ENCODE results near the gene METTL2B. TPM values are rescaled to one million over a fixed set of nuclear protein-coding genes. Genes with fewer than 3 reads are reported as not detected.

The METTL2B gene
- total RNA-seq, 1 experiment from 2014 or later = 27.8 TPM

GRCh38 chr7:128437426-128438332 lies 38.9 kb upstream of the METTL2B start:
- Histone ChIP-seq H2AFZ (ENCODE audit: low read length) (peak overlapping the region; percentile 81), H3K9ac (ENCODE audit: low read length) (no peak overlapping the region), H3K4me1 (ENCODE audit: low read length) (peaks cover 19% of the 10 kb centered on the region), H3K27ac (ENCODE audit: low read length) (no peak overlapping the region), H3K4me2 (ENCODE audit: low read depth, low read length, poor library complexity, severe bottlenecking) (peak overlapping the region; percentile 46), H3K79me2 (ENCODE audit: low read length) (no peaks in the 10 kb centered on the region), H4K20me1 (ENCODE audit: insufficient read depth, low read depth, low read length) (no peaks in the 10 kb centered on the region), H3K9me2 (replicated peaks; ENCODE audit: insufficient read depth, low read length) (no peaks in the 10 kb centered on the region), H3K27me3 (ENCODE audit: low read length) (no peaks in the 10 kb centered on the region), H3K4me3 (ENCODE audit: low read length) (no peak overlapping the region), H3K36me3 (ENCODE audit: insufficient read depth, low read length) (no peaks in the 10 kb centered on the region), H3K9me3 (ENCODE audit: low read length) (no peaks in the 10 kb centered on the region)
- peak; percentile 74 for DNase-seq

GRCh38 chr7:128442356-128442755 lies 34.2 kb upstream of the METTL2B start:
- Histone ChIP-seq H3K4me1 (ENCODE audit: low read length) (peaks cover 21% of the 10 kb centered on the region), H3K9me3 (ENCODE audit: low read length) (no peaks in the 10 kb centered on the region), H3K4me2 (ENCODE audit: low read depth, low read length, poor library complexity, severe bottlenecking) (no peak overlapping the region), H3K36me3 (ENCODE audit: insufficient read depth, low read length) (no peaks in the 10 kb centered on the region), H3K27me3 (ENCODE audit: low read length) (no peaks in the 10 kb centered on the region), H3K4me3 (ENCODE audit: low read length) (no peak overlapping the region), H3K27ac (ENCODE audit: low read length) (no peak overlapping the region), H4K20me1 (ENCODE audit: insufficient read depth, low read depth, low read length) (no peaks in the 10 kb centered on the region), H3K9me2 (replicated peaks; ENCODE audit: insufficient read depth, low read length) (no peaks in the 10 kb centered on the region), H2AFZ (ENCODE audit: low read length) (no peak overlapping the region), H3K9ac (ENCODE audit: low read length) (no peak overlapping the region), H3K79me2 (ENCODE audit: low read length) (no peaks in the 10 kb centered on the region)
- DNase-seq = no peak

GRCh38 chr7:128443831-128444600 lies 32.5 kb upstream of the METTL2B start:
- Histone ChIP-seq H3K4me1 (ENCODE audit: low read length) (peaks cover 8% of the 10 kb centered on the region), H3K79me2 (ENCODE audit: low read length) (no peaks in the 10 kb centered on the region), H4K20me1 (ENCODE audit: insufficient read depth, low read depth, low read length) (no peaks in the 10 kb centered on the region), H3K4me3 (ENCODE audit: low read length) (no peak overlapping the region), H3K27ac (ENCODE audit: low read length) (no peak overlapping the region), H3K27me3 (ENCODE audit: low read length) (no peaks in the 10 kb centered on the region), H3K9me2 (replicated peaks; ENCODE audit: insufficient read depth, low read length) (no peaks in the 10 kb centered on the region), H3K9me3 (ENCODE audit: low read length) (no peaks in the 10 kb centered on the region), H3K4me2 (ENCODE audit: low read depth, low read length, poor library complexity, severe bottlenecking) (no peak overlapping the region), H2AFZ (ENCODE audit: low read length) (no peak overlapping the region), H3K9ac (ENCODE audit: low read length) (no peak overlapping the region), H3K36me3 (ENCODE audit: insufficient read depth, low read length) (no peaks in the 10 kb centered on the region)
- DNase-seq = no peak

- Histone ChIP-seq H3K9me2 (replicated peaks; ENCODE audit: insufficient read depth, low read length) (no peaks in the 10 kb centered on the region), H4K20me1 (ENCODE audit: insufficient read depth, low read depth, low read length) (no peaks in the 10 kb centered on the region), H3K9me3 (ENCODE audit: low read length) (no peaks in the 10 kb centered on the region), H3K4me3 (ENCODE audit: low read length) (no peak overlapping the region), H3K79me2 (ENCODE audit: low read length) (no peaks in the 10 kb centered on the region), H3K4me2 (ENCODE audit: low read depth, low read length, poor library complexity, severe bottlenecking) (no peak overlapping the region), H2AFZ (ENCODE audit: low read length) (no peak overlapping the region), H3K36me3 (ENCODE audit: insufficient read depth, low read length) (no peaks in the 10 kb centered on the region), H3K27me3 (ENCODE audit: low read length) (no peaks in the 10 kb centered on the region), H3K27ac (ENCODE audit: low read length) (no peak overlapping the region), H3K9ac (ENCODE audit: low read length) (no peak overlapping the region), H3K4me1 (ENCODE audit: low read length) (peaks cover 8% of the 10 kb centered on the region)
- no peak for DNase-seq
These were observed 30.2 kb upstream of the METTL2B start for GRCh38 chr7:128446306-128446705.

GRCh38 chr7:128447941-128448564 lies 28.5 kb upstream of the METTL2B start:
- Histone ChIP-seq H3K27ac (ENCODE audit: low read length) (no peak overlapping the region), H4K20me1 (ENCODE audit: insufficient read depth, low read depth, low read length) (no peaks in the 10 kb centered on the region), H3K4me3 (ENCODE audit: low read length) (no peak overlapping the region), H3K9ac (ENCODE audit: low read length) (no peak overlapping the region), H3K9me3 (ENCODE audit: low read length) (no peaks in the 10 kb centered on the region), H2AFZ (ENCODE audit: low read length) (no peak overlapping the region), H3K79me2 (ENCODE audit: low read length) (no peaks in the 10 kb centered on the region), H3K9me2 (replicated peaks; ENCODE audit: insufficient read depth, low read length) (no peaks in the 10 kb centered on the region), H3K4me1 (ENCODE audit: low read length) (peaks cover 4% of the 10 kb centered on the region), H3K27me3 (ENCODE audit: low read length) (no peaks in the 10 kb centered on the region), H3K36me3 (ENCODE audit: insufficient read depth, low read length) (no peaks in the 10 kb centered on the region), H3K4me2 (ENCODE audit: low read depth, low read length, poor library complexity, severe bottlenecking) (no peak overlapping the region)
- no peak for DNase-seq

GRCh38 chr7:128448751-128449302 lies 27.7 kb upstream of the METTL2B start:
- Histone ChIP-seq H3K9me3 (ENCODE audit: low read length) (no peaks in the 10 kb centered on the region), H3K27ac (ENCODE audit: low read length) (no peak overlapping the region), H3K9ac (ENCODE audit: low read length) (no peak overlapping the region), H3K27me3 (ENCODE audit: low read length) (no peaks in the 10 kb centered on the region), H3K9me2 (replicated peaks; ENCODE audit: insufficient read depth, low read length) (no peaks in the 10 kb centered on the region), H3K36me3 (ENCODE audit: insufficient read depth, low read length) (no peaks in the 10 kb centered on the region), H3K4me2 (ENCODE audit: low read depth, low read length, poor library complexity, severe bottlenecking) (no peak overlapping the region), H2AFZ (ENCODE audit: low read length) (no peak overlapping the region), H3K4me3 (ENCODE audit: low read length) (no peak overlapping the region), H3K4me1 (ENCODE audit: low read length) (peaks cover 4% of the 10 kb centered on the region), H3K79me2 (ENCODE audit: low read length) (no peaks in the 10 kb centered on the region), H4K20me1 (ENCODE audit: insufficient read depth, low read depth, low read length) (no peaks in the 10 kb centered on the region)
- no peak for DNase-seq

- Histone ChIP-seq H3K79me2 (ENCODE audit: low read length) (no peaks in the 10 kb centered on the region), H2AFZ (ENCODE audit: low read length) (no peak overlapping the region), H3K9me3 (ENCODE audit: low read length) (no peaks in the 10 kb centered on the region), H3K27me3 (ENCODE audit: low read length) (no peaks in the 10 kb centered on the region), H3K36me3 (ENCODE audit: insufficient read depth, low read length) (no peaks in the 10 kb centered on the region), H3K4me1 (ENCODE audit: low read length) (peaks cover 6% of the 10 kb centered on the region), H3K27ac (ENCODE audit: low read length) (no peak overlapping the region), H3K4me3 (ENCODE audit: low read length) (no peak overlapping the region), H3K9me2 (replicated peaks; ENCODE audit: insufficient read depth, low read length) (no peaks in the 10 kb centered on the region), H3K4me2 (ENCODE audit: low read depth, low read length, poor library complexity, severe bottlenecking) (no peak overlapping the region), H4K20me1 (ENCODE audit: insufficient read depth, low read depth, low read length) (no peaks in the 10 kb centered on the region), H3K9ac (ENCODE audit: low read length) (no peak overlapping the region)
- no peak for DNase-seq
These were observed 26.1 kb upstream of the METTL2B start for GRCh38 chr7:128450409-128450808.

GRCh38 chr7:128450913-128451312 lies 25.6 kb upstream of the METTL2B start:
- H3K4me3 ChIP-seq (ENCODE audit: low read length) = no peak overlapping the region
- H3K79me2 ChIP-seq (ENCODE audit: low read length) = peaks cover 2% of the 10 kb centered on the region
- no peak overlapping the region for H3K27ac ChIP-seq (ENCODE audit: low read length)
- H3K4me1 ChIP-seq (ENCODE audit: low read length) = peaks cover 7% of the 10 kb centered on the region
- no peaks in the 10 kb centered on the region for H3K9me3 ChIP-seq (ENCODE audit: low read length)
- no peaks in the 10 kb centered on the region for H3K9me2 ChIP-seq (replicated peaks; ENCODE audit: insufficient read depth, low read length)
- H3K4me2 ChIP-seq (ENCODE audit: low read depth, low read length, poor library complexity, severe bottlenecking) = no peak overlapping the region
- no peaks in the 10 kb centered on the region for H3K36me3 ChIP-seq (ENCODE audit: insufficient read depth, low read length)
- DNase-seq = no peak
- no peaks in the 10 kb centered on the region for H4K20me1 ChIP-seq (ENCODE audit: insufficient read depth, low read depth, low read length)
- no peak overlapping the region for H2AFZ ChIP-seq (ENCODE audit: low read length)
- H3K27me3 ChIP-seq (ENCODE audit: low read length) = no peaks in the 10 kb centered on the region
- no peak overlapping the region for H3K9ac ChIP-seq (ENCODE audit: low read length)
